Measurements from ENCODE around the gene PIAS2.

PIAS2 gene

GRCh38 chr18:46939998-46940571 lies 22.8 kb upstream of the PIAS2 start:
- no peaks in the 10 kb centered on the region for H3K9me3 ChIP-seq (ENCODE audit: control insufficient read depth, low read length)
- DNase-seq (ENCODE audit: low read depth): peak; percentile 48
- no peaks in the 10 kb centered on the region for H3K36me3 ChIP-seq (ENCODE audit: control insufficient read depth, insufficient read depth, low read length, severe bottlenecking)
- H3K4me3 ChIP-seq (ENCODE audit: low read length): peak overlapping the region; percentile 43
- peak overlapping the region; percentile 22 for H3K9ac ChIP-seq (ENCODE audit: low read length)
- H3K27me3 ChIP-seq (replicated peaks; ENCODE audit: control insufficient read depth, insufficient read depth, low read length): no peaks in the 10 kb centered on the region
- peaks cover 22% of the 10 kb centered on the region for H3K4me1 ChIP-seq (ENCODE audit: control insufficient read depth, insufficient read depth, low read length)

- Histone ChIP-seq H3K4me1 (ENCODE audit: control insufficient read depth, insufficient read depth, low read length) (peaks cover 22% of the 10 kb centered on the region), H3K9ac (ENCODE audit: low read length) (peak overlapping the region; percentile 22), H3K9me3 (ENCODE audit: control insufficient read depth, low read length) (no peaks in the 10 kb centered on the region), H3K27me3 (replicated peaks; ENCODE audit: control insufficient read depth, insufficient read depth, low read length) (no peaks in the 10 kb centered on the region), H3K4me3 (ENCODE audit: low read length) (peak overlapping the region; percentile 43), H3K36me3 (ENCODE audit: control insufficient read depth, insufficient read depth, low read length, severe bottlenecking) (no peaks in the 10 kb centered on the region)
- peak; percentile 85 for DNase-seq (ENCODE audit: low read depth)
Observed at GRCh38 chr18:46939337-46939963, 22.1 kb upstream of the PIAS2 start.

- Histone ChIP-seq H3K36me3 (ENCODE audit: control insufficient read depth, insufficient read depth, low read length, severe bottlenecking) (no peaks in the 10 kb centered on the region), H3K9me3 (ENCODE audit: control insufficient read depth, low read length) (no peaks in the 10 kb centered on the region), H3K4me3 (ENCODE audit: low read length) (no peak overlapping the region), H3K27me3 (replicated peaks; ENCODE audit: control insufficient read depth, insufficient read depth, low read length) (no peaks in the 10 kb centered on the region), H3K4me1 (ENCODE audit: control insufficient read depth, insufficient read depth, low read length) (peaks cover 6% of the 10 kb centered on the region), H3K9ac (ENCODE audit: low read length) (no peak overlapping the region)
- no peak for DNase-seq (ENCODE audit: low read depth)
Observed at GRCh38 chr18:46920653-46921052, 3.3 kb upstream of the PIAS2 start.

GRCh38 chr18:46920067-46920466 lies 2.8 kb upstream of the PIAS2 start:
- no peak for DNase-seq (ENCODE audit: low read depth)
- Histone ChIP-seq H3K36me3 (ENCODE audit: control insufficient read depth, insufficient read depth, low read length, severe bottlenecking) (no peaks in the 10 kb centered on the region), H3K27me3 (replicated peaks; ENCODE audit: control insufficient read depth, insufficient read depth, low read length) (no peaks in the 10 kb centered on the region), H3K4me3 (ENCODE audit: low read length) (no peak overlapping the region), H3K9ac (ENCODE audit: low read length) (no peak overlapping the region), H3K4me1 (ENCODE audit: control insufficient read depth, insufficient read depth, low read length) (peaks cover 11% of the 10 kb centered on the region), H3K9me3 (ENCODE audit: control insufficient read depth, low read length) (no peaks in the 10 kb centered on the region)

GRCh38 chr18:46917803-46918600 lies 695 bp upstream of the PIAS2 start:
- peaks cover 11% of the 10 kb centered on the region for H3K4me1 ChIP-seq (ENCODE audit: control insufficient read depth, insufficient read depth, low read length)
- H3K27me3 ChIP-seq (replicated peaks; ENCODE audit: control insufficient read depth, insufficient read depth, low read length): no peaks in the 10 kb centered on the region
- no peaks in the 10 kb centered on the region for H3K36me3 ChIP-seq (ENCODE audit: control insufficient read depth, insufficient read depth, low read length, severe bottlenecking)
- no peaks in the 10 kb centered on the region for H3K9me3 ChIP-seq (ENCODE audit: control insufficient read depth, low read length)
- H3K4me3 ChIP-seq (ENCODE audit: low read length): peak overlapping the region; percentile 86
- peak; percentile 62 for DNase-seq (ENCODE audit: low read depth)
- peak overlapping the region; percentile 95 for H3K9ac ChIP-seq (ENCODE audit: low read length)

- peak; percentile 56 for DNase-seq (ENCODE audit: low read depth)
- no peaks in the 10 kb centered on the region for H3K36me3 ChIP-seq (ENCODE audit: control insufficient read depth, insufficient read depth, low read length, severe bottlenecking)
- H3K9ac ChIP-seq (ENCODE audit: low read length): peak overlapping the region; percentile 95
- H3K9me3 ChIP-seq (ENCODE audit: control insufficient read depth, low read length): no peaks in the 10 kb centered on the region
- H3K4me3 ChIP-seq (ENCODE audit: low read length): peak overlapping the region; percentile 86
- no peaks in the 10 kb centered on the region for H3K27me3 ChIP-seq (replicated peaks; ENCODE audit: control insufficient read depth, insufficient read depth, low read length)
- peaks cover 11% of the 10 kb centered on the region for H3K4me1 ChIP-seq (ENCODE audit: control insufficient read depth, insufficient read depth, low read length)
Observed at GRCh38 chr18:46916551-46917107, 678 bp downstream of the PIAS2 start.

GRCh38 chr18:46915800-46916550 lies 1.3 kb downstream of the PIAS2 start:
- Histone ChIP-seq H3K9ac (ENCODE audit: low read length) (peak overlapping the region; percentile 95), H3K27me3 (replicated peaks; ENCODE audit: control insufficient read depth, insufficient read depth, low read length) (no peaks in the 10 kb centered on the region), H3K36me3 (ENCODE audit: control insufficient read depth, insufficient read depth, low read length, severe bottlenecking) (no peaks in the 10 kb centered on the region), H3K9me3 (ENCODE audit: control insufficient read depth, low read length) (no peaks in the 10 kb centered on the region), H3K4me3 (ENCODE audit: low read length) (peak overlapping the region; percentile 86), H3K4me1 (ENCODE audit: control insufficient read depth, insufficient read depth, low read length) (peaks cover 11% of the 10 kb centered on the region)
- DNase-seq (ENCODE audit: low read depth): peak; percentile 16

- Histone ChIP-seq H3K4me3 (ENCODE audit: low read length) (no peak overlapping the region), H3K27me3 (replicated peaks; ENCODE audit: control insufficient read depth, insufficient read depth, low read length) (no peaks in the 10 kb centered on the region), H3K36me3 (ENCODE audit: control insufficient read depth, insufficient read depth, low read length, severe bottlenecking) (no peaks in the 10 kb centered on the region), H3K9me3 (ENCODE audit: control insufficient read depth, low read length) (no peaks in the 10 kb centered on the region), H3K9ac (ENCODE audit: low read length) (no peak overlapping the region), H3K4me1 (ENCODE audit: control insufficient read depth, insufficient read depth, low read length) (peaks cover 8% of the 10 kb centered on the region)
- no peak for DNase-seq (ENCODE audit: low read depth)
Observed at GRCh38 chr18:46910856-46911255, 6.5 kb downstream of the PIAS2 start.

- no peak overlapping the region for H3K4me3 ChIP-seq (ENCODE audit: low read length)
- no peaks in the 10 kb centered on the region for H3K36me3 ChIP-seq (ENCODE audit: control insufficient read depth, insufficient read depth, low read length, severe bottlenecking)
- no peaks in the 10 kb centered on the region for H3K27me3 ChIP-seq (replicated peaks; ENCODE audit: control insufficient read depth, insufficient read depth, low read length)
- no peaks in the 10 kb centered on the region for H3K4me1 ChIP-seq (ENCODE audit: control insufficient read depth, insufficient read depth, low read length)
- no peak for DNase-seq (ENCODE audit: low read depth)
- H3K9ac ChIP-seq (ENCODE audit: low read length): no peak overlapping the region
- no peaks in the 10 kb centered on the region for H3K9me3 ChIP-seq (ENCODE audit: control insufficient read depth, low read length)
Observed at GRCh38 chr18:46909497-46909896, 7.8 kb downstream of the PIAS2 start.

GRCh38 chr18:46903406-46903805 lies 13.9 kb downstream of the PIAS2 start:
- DNase-seq (ENCODE audit: low read depth): no peak
- Histone ChIP-seq H3K4me1 (ENCODE audit: control insufficient read depth, insufficient read depth, low read length) (no peaks in the 10 kb centered on the region), H3K9ac (ENCODE audit: low read length) (no peak overlapping the region), H3K9me3 (ENCODE audit: control insufficient read depth, low read length) (no peaks in the 10 kb centered on the region), H3K4me3 (ENCODE audit: low read length) (no peak overlapping the region), H3K27me3 (replicated peaks; ENCODE audit: control insufficient read depth, insufficient read depth, low read length) (no peaks in the 10 kb centered on the region), H3K36me3 (ENCODE audit: control insufficient read depth, insufficient read depth, low read length, severe bottlenecking) (no peaks in the 10 kb centered on the region)

All from adipocyte (in vitro differentiated cells).